BLaER1 treated with 17β-estradiol and CSF1 and Interleukin-3, amounts not matched to agents 10 nM and 100 nM (cell line): Measurements from ENCODE around the gene KIAA0825.

Source experiments
- H3K27ac ChIP-seq, 11 experiments: shearing (Covaris generic); formaldehyde crosslinking; 2 replicates each; pipeline ENCODE4 v1.8.1; 2022
- H3K27me3 ChIP-seq, 11 experiments: shearing (Covaris generic); formaldehyde crosslinking; 2 replicates each; pipeline ENCODE4 v1.8.1; 2022
- H3K36me3 ChIP-seq, 11 experiments: shearing (Covaris generic); formaldehyde crosslinking; 2 replicates each; pipeline ENCODE4 v1.8.1; 2022
- H3K4me1 ChIP-seq, 10 experiments: shearing (Covaris generic); formaldehyde crosslinking; 2 replicates each; pipeline ENCODE4 v1.8.1; 2022
- H3K4me2 ChIP-seq, 11 experiments: shearing (Covaris generic); formaldehyde crosslinking; 2 replicates each; pipeline ENCODE4 v1.8.1; 2022
- H3K4me3 ChIP-seq, 10 experiments: shearing (Covaris generic); formaldehyde crosslinking; 2 replicates each; pipeline ENCODE4 v1.8.1; 2022
- H3K9ac ChIP-seq, 11 experiments: shearing (Covaris generic); formaldehyde crosslinking; 2 replicates each; pipeline ENCODE4 v1.8.1; 2022
- H3K9me3 ChIP-seq, 11 experiments: shearing (Covaris generic); formaldehyde crosslinking; replicated peaks in 1 of 11; 2 replicates each; pipeline ENCODE4 v1.8.1; 2022
- H4K20me1 ChIP-seq, 11 experiments: shearing (Covaris generic); formaldehyde crosslinking; 2 replicates each; pipeline ENCODE4 v1.8.1; 2022
- Cebpa-rat ChIP-seq, 11 experiments: shearing (Covaris generic); IDR thresholded peaks; 2 replicates each; pipeline ENCODE4 v1.8.1; 2022

Gene KIAA0825

GRCh38 chr5:94432499-94432898 lies 185.9 kb downstream of the KIAA0825 start:
- Histone ChIP-seq H4K20me1 (no peaks in the 10 kb centered on the region), H3K27me3 (no peaks in the 10 kb centered on the region), H3K27ac (peak overlapping the region in 8 of 11 experiments; percentile 32 to 73 (median 62); a peak in 13 of 22 replicates), H3K4me2 (peak overlapping the region in 4 of 11 experiments; percentile 5 to 53 (median 30); a peak in 4 of 22 replicates), H3K9me3 (peaks cover 0 to 17% (median 0%) of the 10 kb centered on the region in 11 experiments; a peak in 1 of 22 replicates), H3K36me3 (no peaks in the 10 kb centered on the region), H3K4me3 (no peak overlapping the region), H3K4me1 (peaks cover 0 to 27% (median 6%) of the 10 kb centered on the region in 10 experiments; a peak in 8 of 20 replicates), H3K9ac (no peak overlapping the region)
- TF ChIP-seq Cebpa-rat (IDR thresholded peaks at IDR 0.05) = no peak

- H3K4me2 ChIP-seq = no peak overlapping the region
- no peak overlapping the region for H3K4me3 ChIP-seq
- peaks cover 0 to 17% (median 0%) of the 10 kb centered on the region in 11 experiments; a peak in 1 of 22 replicates for H3K9me3 ChIP-seq
- no peaks in the 10 kb centered on the region for H3K36me3 ChIP-seq
- H3K27ac ChIP-seq = peak overlapping the region in 2 of 11 experiments; percentile 62 to 73; a peak in 1 of 22 replicates
- no peak overlapping the region for H3K9ac ChIP-seq
- H3K4me1 ChIP-seq = peaks cover 0 to 27% (median 6%) of the 10 kb centered on the region in 10 experiments; a peak in 8 of 20 replicates
- H3K27me3 ChIP-seq = no peaks in the 10 kb centered on the region
- H4K20me1 ChIP-seq = no peaks in the 10 kb centered on the region
- TF ChIP-seq Cebpa-rat (IDR thresholded peaks at IDR 0.05) = no peak
Measured at GRCh38 chr5:94431696-94432095, 186.7 kb downstream of the KIAA0825 start.

GRCh38 chr5:94429566-94429965 lies 188.8 kb downstream of the KIAA0825 start:
- Histone ChIP-seq H3K36me3 (no peaks in the 10 kb centered on the region), H3K9ac (no peak overlapping the region), H4K20me1 (no peaks in the 10 kb centered on the region), H3K4me1 (peaks cover 0 to 26% (median 6%) of the 10 kb centered on the region in 10 experiments; a peak in 8 of 20 replicates), H3K4me2 (no peak overlapping the region), H3K27ac (no peak overlapping the region), H3K4me3 (no peak overlapping the region), H3K9me3 (peaks cover 0 to 16% (median 0%) of the 10 kb centered on the region in 11 experiments; a peak in 1 of 22 replicates), H3K27me3 (no peaks in the 10 kb centered on the region)
- no peak for TF ChIP-seq Cebpa-rat (IDR thresholded peaks at IDR 0.05)

GRCh38 chr5:94425396-94425795 lies 193.0 kb downstream of the KIAA0825 start:
- Histone ChIP-seq H4K20me1 (no peaks in the 10 kb centered on the region), H3K4me1 (peaks cover 0 to 33% (median 11%) of the 10 kb centered on the region in 10 experiments; a peak in 11 of 20 replicates), H3K4me3 (no peak overlapping the region), H3K9ac (no peak overlapping the region), H3K27ac (no peak overlapping the region), H3K9me3 (peaks cover 0 to 14% (median 0%) of the 10 kb centered on the region in 11 experiments; a peak in 1 of 22 replicates), H3K36me3 (no peaks in the 10 kb centered on the region), H3K4me2 (no peak overlapping the region), H3K27me3 (no peaks in the 10 kb centered on the region)
- TF ChIP-seq Cebpa-rat (IDR thresholded peaks at IDR 0.05) = no peak

GRCh38 chr5:94423411-94423810 lies 195.0 kb downstream of the KIAA0825 start:
- Histone ChIP-seq H3K4me1 (peaks cover 0 to 35% (median 11%) of the 10 kb centered on the region in 10 experiments; a peak in 11 of 20 replicates), H3K27ac (peak overlapping the region in 3 of 11 experiments; percentile 19 to 47 (median 47); a peak in 2 of 22 replicates), H3K4me2 (peak overlapping the region in 6 of 11 experiments; percentile 13 to 71 (median 46); a peak in 8 of 22 replicates), H3K4me3 (no peak overlapping the region), H3K36me3 (no peaks in the 10 kb centered on the region), H3K9ac (no peak overlapping the region), H3K9me3 (peaks cover 0 to 9% (median 0%) of the 10 kb centered on the region in 11 experiments; a peak in 1 of 22 replicates), H4K20me1 (no peaks in the 10 kb centered on the region), H3K27me3 (no peaks in the 10 kb centered on the region)
- no peak for TF ChIP-seq Cebpa-rat (IDR thresholded peaks at IDR 0.05)

GRCh38 chr5:94422812-94423211 lies 195.6 kb downstream of the KIAA0825 start:
- H3K27ac ChIP-seq = peak overlapping the region in 4 of 11 experiments; percentile 3 to 47 (median 33); a peak in 5 of 22 replicates
- peaks cover 0 to 3% (median 0%) of the 10 kb centered on the region in 11 experiments; a peak in 1 of 22 replicates for H3K9me3 ChIP-seq
- peaks cover 0 to 35% (median 11%) of the 10 kb centered on the region in 10 experiments; a peak in 11 of 20 replicates for H3K4me1 ChIP-seq
- no peaks in the 10 kb centered on the region for H4K20me1 ChIP-seq
- no peak for TF ChIP-seq Cebpa-rat (IDR thresholded peaks at IDR 0.05)
- no peak overlapping the region for H3K9ac ChIP-seq
- H3K27me3 ChIP-seq = no peaks in the 10 kb centered on the region
- no peak overlapping the region for H3K4me3 ChIP-seq
- no peaks in the 10 kb centered on the region for H3K36me3 ChIP-seq
- H3K4me2 ChIP-seq = peak overlapping the region in 8 of 11 experiments; percentile 13 to 71 (median 46); a peak in 14 of 22 replicates

- Histone ChIP-seq H3K27me3 (no peaks in the 10 kb centered on the region), H3K4me1 (peaks cover 0 to 35% (median 11%) of the 10 kb centered on the region in 10 experiments; a peak in 11 of 20 replicates), H3K27ac (peak overlapping the region in 2 of 11 experiments; percentile 16 to 30; a peak in 3 of 22 replicates), H3K9me3 (no peaks in the 10 kb centered on the region), H3K4me3 (no peak overlapping the region), H3K4me2 (peak overlapping the region in 4 of 11 experiments; percentile 2 to 77 (median 58); a peak in 6 of 22 replicates), H3K9ac (no peak overlapping the region), H4K20me1 (no peaks in the 10 kb centered on the region), H3K36me3 (no peaks in the 10 kb centered on the region)
- TF ChIP-seq Cebpa-rat (IDR thresholded peaks at IDR 0.05) = no peak
Measured at GRCh38 chr5:94420885-94421284, 197.5 kb downstream of the KIAA0825 start.

- Histone ChIP-seq H3K4me3 (no peak overlapping the region), H3K27ac (no peak overlapping the region), H3K27me3 (no peaks in the 10 kb centered on the region), H4K20me1 (no peaks in the 10 kb centered on the region), H3K4me2 (no peak overlapping the region), H3K9ac (no peak overlapping the region), H3K36me3 (no peaks in the 10 kb centered on the region), H3K4me1 (peaks cover 0 to 6% (median 0%) of the 10 kb centered on the region in 10 experiments; a peak in 6 of 20 replicates), H3K9me3 (no peaks in the 10 kb centered on the region)
- TF ChIP-seq Cebpa-rat (IDR thresholded peaks at IDR 0.05) = no peak
Measured at GRCh38 chr5:94415798-94416197, 202.6 kb downstream of the KIAA0825 start.

- Histone ChIP-seq H3K36me3 (no peaks in the 10 kb centered on the region), H3K9ac (no peak overlapping the region), H3K9me3 (no peaks in the 10 kb centered on the region), H4K20me1 (no peaks in the 10 kb centered on the region), H3K4me3 (no peak overlapping the region), H3K4me2 (no peak overlapping the region), H3K27ac (no peak overlapping the region), H3K27me3 (no peaks in the 10 kb centered on the region), H3K4me1 (no peaks in the 10 kb centered on the region)
- TF ChIP-seq Cebpa-rat (IDR thresholded peaks at IDR 0.05) = no peak
Measured at GRCh38 chr5:94409440-94409839, 209.0 kb downstream of the KIAA0825 start.
